ENCODE measurements around the gene FOLR3. TPM values are rescaled to one million over a fixed set of nuclear protein-coding genes. Genes with fewer than 3 reads are reported as not detected.
A peak's percentile ranks its signal among the peaks of the same experiment; 100 is the strongest.

FOLR3 gene
- total and polyA plus RNA-seq, 2 of the 4 experiments (the other 2 are of a cell fraction), result 0.29 to 0.36 TPM

DNA sequence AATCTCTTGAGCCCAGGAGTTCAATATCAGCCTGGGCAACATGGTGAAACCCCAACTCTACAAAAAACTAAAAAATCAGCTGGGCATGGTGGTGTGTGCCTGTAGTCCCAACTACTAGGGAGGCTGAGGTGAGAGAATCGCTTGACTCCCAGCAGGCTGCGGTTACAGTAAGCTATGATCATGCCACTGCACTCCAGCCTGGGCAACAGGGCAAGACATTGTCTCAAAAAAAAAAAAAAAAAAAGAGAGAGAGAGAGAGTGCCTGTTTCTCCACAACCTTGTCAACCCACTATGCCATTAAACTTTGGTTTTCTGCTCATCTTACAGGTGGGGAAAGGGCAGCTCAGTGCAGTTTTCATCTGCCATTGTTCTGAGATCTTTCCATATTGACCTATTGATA, 5.1 kb downstream of the FOLR3 start:
- H2BK120ac ChIP-seq (ENCODE audit: low read depth, low read length), result peak overlapping the region; percentile 93
- ChIA-PET POLR2A (ENCODE audit: unreplicated experiment) (interaction anchor here (0.6 kb wide), 1 partner anchor 40 kb away, joined by 3 read pairs; no protein-coding TSS in a partner anchor), CTCF (interaction anchor here (0.6 to 1.2 kb wide), 2 partner anchors 26 to 115 kb away, joined by 4 read pairs; no protein-coding TSS in a partner anchor)
- TF ChIP-seq CHD1 (IDR thresholded peaks at IDR 0.05; ENCODE audit: low read depth, low read length) (no peak), SMC3 (IDR thresholded peaks at IDR 0.05; ENCODE audit: low read depth, low read length) (no peak), MAZ (IDR thresholded peaks at IDR 0.05; ENCODE audit: borderline replicate concordance, low read depth, low read length) (no peak), RFX5 (IDR thresholded peaks at IDR 0.05; ENCODE audit: low read depth, low read length) (no peak)
- peak overlapping the region; percentile 75; the same call in 1 of the 2 replicates for H3K14ac ChIP-seq (replicated peaks; ENCODE audit: low read depth, low read length)
- peak overlapping the region; percentile 55 for H2AK9ac ChIP-seq (replicated peaks; ENCODE audit: low read depth, low read length, poor library complexity)
- peak overlapping the region; percentile 77 for H3K56ac ChIP-seq (ENCODE audit: extremely low read depth, insufficient read depth, low read length)
- peak overlapping the region; percentile 82 for H2AK5ac ChIP-seq (ENCODE audit: low read depth, low read length)
- H3K27ac ChIP-seq (ENCODE audit: insufficient read depth, low read length), result peak overlapping the region; percentile 68
- H4K20me1 ChIP-seq (ENCODE audit: insufficient read depth, low read length), result no peaks in the 10 kb centered on the region
- peak overlapping the region; percentile 88 for H2BK15ac ChIP-seq (ENCODE audit: low read depth, low read length)
- peak overlapping the region; percentile 67; the same call in 1 of the 2 replicates for H3K18ac ChIP-seq (ENCODE audit: low read depth, low read length)
- H3K36me3 ChIP-seq (ENCODE audit: control insufficient read depth, insufficient read depth, low read length), result no peaks in the 10 kb centered on the region
- H4K91ac ChIP-seq (ENCODE audit: insufficient read depth, low read depth, low read length), result peak overlapping the region; percentile 94
- H3K9me1 ChIP-seq (ENCODE audit: insufficient read depth, low read length), result peaks cover 10% of the 10 kb centered on the region
- peak overlapping the region; percentile 71; the same call in 1 of the 2 replicates for H3K23ac ChIP-seq (ENCODE audit: low read depth, low read length)
- peak overlapping the region; percentile 88 to 94 for H4K8ac ChIP-seq (ENCODE audit: low read depth in 2 of 2, low read length in 2 of 2)
- DNase-seq (no peak), ATAC-seq (ENCODE audit: low read depth) (no peak)
- no peaks in the 10 kb centered on the region for H3K9me3 ChIP-seq (ENCODE audit: control insufficient read depth, insufficient read depth, low read length)
- WGBS, 2 experiments (ENCODE audit: extremely low coverage in 2 of 2, insufficient read length in 1 of 2), result no CpG with 5 or more reads among the region's 2 CpGs
- no peak overlapping the region for H2AFZ ChIP-seq (replicated peaks; ENCODE audit: low read length, poor library complexity)
- H3K9ac ChIP-seq (ENCODE audit: low read depth, low read length), result no peak overlapping the region
- H2BK20ac ChIP-seq (ENCODE audit: low read depth, low read length), result peak overlapping the region; percentile 93
- H3K27me3 ChIP-seq (ENCODE audit: control insufficient read depth, insufficient read depth, low read length), result no peaks in the 10 kb centered on the region
- no peak overlapping the region for H3K4me3 ChIP-seq (ENCODE audit: insufficient read depth, low read depth, low read length)
- BruUV-seq (replicated peaks), result no TSS peak
- H3K4me2 ChIP-seq (ENCODE audit: low read depth, low read length), result no peak overlapping the region
- dilution Hi-C loops (cut with HindIII; ENCODE audit: low sequenced_read_pairs, unreplicated experiment), result no loop called here
- peak overlapping the region; percentile 97 for H2BK5ac ChIP-seq (ENCODE audit: low read depth, low read length, poor library complexity, severe bottlenecking)
- in situ Hi-C loops (cut with MboI; ENCODE audit: low sequenced_read_pairs), result no loop called here
- intact Hi-C loops (cut with micrococcal nuclease), result no loop called here
- peaks cover 17% of the 10 kb centered on the region for H3K4me1 ChIP-seq (ENCODE audit: control insufficient read depth, insufficient read depth, low read length)
- peak overlapping the region; percentile 96 for H3K4ac ChIP-seq (ENCODE audit: low read depth, low read length)
- peak overlapping the region; percentile 27; the same call in 1 of the 2 replicates for H4K5ac ChIP-seq (ENCODE audit: low read depth, low read length)
- H3K79me1 ChIP-seq (ENCODE audit: low read depth in 1 of 2, low read length in 2 of 2), result no peaks in the 10 kb centered on the region

Data from IMR-90 (cell line).